CD4-positive, alpha-beta T cell (primary cell): ENCODE measurements around the gene GLYR1. TPM values are rescaled to one million over a fixed set of nuclear protein-coding genes. Genes with fewer than 3 reads are reported as not detected.

Experiments used
- ATAC-seq: fragments of 200-7000 bp; cut with Tn5 transposase; one replicate; pipeline ENCODE4 v1.10.0; 2022; ENCODE audit warnings: mild to moderate bottlenecking; ENCODE audit not compliant: poor library complexity
- CTCF ChIA-PET: fragments of 350-600 bp; sonication (Branson Sonifier 250); formaldehyde crosslinking; loops from one replicate; lab custom pipeline; 2021; ENCODE audit warnings: antibody characterized with exemption, inconsistent platforms; lab: Charles Lee
- POLR2A ChIA-PET: fragments of 350-600 bp; sonication (Branson Sonifier 250); formaldehyde crosslinking; loops from one replicate; lab custom pipeline; 2021; ENCODE audit warnings: antibody characterized with exemption, inconsistent platforms; lab: Charles Lee
- DNase-seq, 14 experiments: peaks; one replicate each; pipeline ENCODE4 v3.0.0-alpha.2; 2013 to 2020; ENCODE audit warnings: mixed read lengths in 2 of 14
- H3K27ac ChIP-seq, 2 donors: one replicate each; pipeline versions ENCODE4 v1.5.1 to v1.7.0; 2013; ENCODE audit warnings: low read length in 2 of 2, low read depth in 1 of 2, mild to moderate bottlenecking in 1 of 2
- H3K27me3 ChIP-seq, 2 experiments: 1 replicate in 1 of 2; 2 replicates in 1 of 2; pipeline versions ENCODE4 v1.6.1 to v1.7.0; 2013; ENCODE audit warnings: low read length in 2 of 2, control low read depth in 1 of 2, mild to moderate bottlenecking in 1 of 2, moderate library complexity in 1 of 2; ENCODE audit not compliant: insufficient read depth in 2 of 2, control insufficient read depth in 1 of 2
- H3K36me3 ChIP-seq: one replicate; pipeline ENCODE4 v1.6.1; 2013; ENCODE audit warnings: low read length, control low read depth; ENCODE audit not compliant: insufficient read depth
- H3K4me1 ChIP-seq: one replicate; pipeline ENCODE4 v1.6.1; 2013; ENCODE audit warnings: low read length, control low read depth; ENCODE audit not compliant: insufficient read depth
- H3K4me3 ChIP-seq: one replicate; pipeline ENCODE4 v1.5.1; 2013; ENCODE audit warnings: mild to moderate bottlenecking, low read length, moderate library complexity
- H3K9me3 ChIP-seq, 2 experiments: 1 replicate in 1 of 2; 2 replicates in 1 of 2; pipeline versions ENCODE4 v1.6.1 to v1.7.0; 2013; ENCODE audit warnings: low read length in 2 of 2, mild to moderate bottlenecking in 2 of 2, control low read depth in 1 of 2, moderate library complexity in 1 of 2; ENCODE audit not compliant: control insufficient read depth in 1 of 2, insufficient read depth in 1 of 2
- H3K27ac Mint-ChIP-seq: one replicate; pipeline ENCODE4 v1.8.0; 2020; ENCODE audit warnings: mixed read lengths
- H3K27me3 Mint-ChIP-seq: one replicate; pipeline ENCODE4 v1.8.0; 2021; ENCODE audit warnings: mixed read lengths
- H3K36me3 Mint-ChIP-seq: one replicate; pipeline ENCODE4 v1.8.0; 2021; ENCODE audit warnings: low read depth, mixed read lengths
- H3K4me1 Mint-ChIP-seq: one replicate; pipeline ENCODE4 v1.8.0; 2021; ENCODE audit warnings: low read depth, mixed read lengths
- H3K4me3 Mint-ChIP-seq: one replicate; pipeline ENCODE4 v1.8.0; 2020; ENCODE audit warnings: mild to moderate bottlenecking, mixed read lengths
- H3K9me3 Mint-ChIP-seq: one replicate; pipeline ENCODE4 v1.8.0; 2020; ENCODE audit warnings: mixed read lengths
- CTCF ChIP-seq: fragments of 200-600 bp; IDR thresholded peaks from one replicate; pipeline ENCODE4 v1.8.0; 2022; ENCODE audit warnings: antibody characterized with exemption, mild to moderate bottlenecking
- intact Hi-C, 2 experiments: fragments of 100-400 bp; cut with DNase I in 1 of 2; cut with micrococcal nuclease in 1 of 2; formaldehyde crosslinking; loops; one replicate each; pipeline versions ENCODE4 v1.15.1 to v1.9.0; 2023 to 2025; cut with DNase I, micrococcal nuclease
- total RNA-seq, 174 experiments: library from RNA in 2 of 174; stranded (reverse) in 2 of 174; gene quantifications; one replicate each; pipeline ENCODE4 v1.2.3 and lab custom pipeline; 2021 to 2026

Gene GLYR1
- total RNA-seq, 2 experiments from 2014 or later: 71.7 to 77.2 TPM

- peaks cover 85% of the 10 kb centered on the region for H3K36me3 Mint-ChIP-seq
- no peaks in the 10 kb centered on the region for H3K4me1 Mint-ChIP-seq
- POLR2A ChIA-PET: no interaction called here
- no peak for TF ChIP-seq CTCF
- CTCF ChIA-PET: no interaction called here
- no peaks in the 10 kb centered on the region for H3K27me3 ChIP-seq
- H3K27ac ChIP-seq: no peak overlapping the region
- intact Hi-C loops: no loop called here
- ATAC-seq: no peak
- no peaks in the 10 kb centered on the region for H3K9me3 Mint-ChIP-seq
- DNase-seq: no peak
- H3K4me1 ChIP-seq: no peaks in the 10 kb centered on the region
- no peak overlapping the region for H3K4me3 ChIP-seq
- no peak overlapping the region for H3K4me3 Mint-ChIP-seq
- no peaks in the 10 kb centered on the region for H3K27me3 Mint-ChIP-seq
- peaks cover 78% of the 10 kb centered on the region for H3K36me3 ChIP-seq
- no peak overlapping the region for H3K27ac Mint-ChIP-seq
- H3K9me3 ChIP-seq: peaks cover 0 to 4% of the 10 kb centered on the region in 2 experiments
Measured at GRCh38 chr16:4882633-4883285, 35.7 kb upstream of the GLYR1 start.

GRCh38 chr16:4882000-4882632 lies 35.0 kb upstream of the GLYR1 start:
- Histone ChIP-seq H3K36me3 (peaks cover 84% of the 10 kb centered on the region), H3K4me1 (no peaks in the 10 kb centered on the region), H3K27me3 (no peaks in the 10 kb centered on the region), H3K27ac (no peak overlapping the region), H3K4me3 (no peak overlapping the region), H3K9me3 (peaks cover 0 to 4% of the 10 kb centered on the region in 2 experiments)
- Mint-ChIP-seq H3K27ac (no peak overlapping the region), H3K9me3 (no peaks in the 10 kb centered on the region), H3K4me3 (no peak overlapping the region), H3K27me3 (no peaks in the 10 kb centered on the region), H3K36me3 (peaks cover 91% of the 10 kb centered on the region), H3K4me1 (no peaks in the 10 kb centered on the region)
- POLR2A ChIA-PET: no interaction called here
- intact Hi-C loops: no loop called here
- CTCF ChIA-PET: no interaction called here
- no peak for TF ChIP-seq CTCF
- DNase-seq (no peak), ATAC-seq (no peak)

GRCh38 chr16:4880006-4880580 lies 33.0 kb upstream of the GLYR1 start:
- no peak for TF ChIP-seq CTCF
- Histone ChIP-seq H3K4me1 (no peaks in the 10 kb centered on the region), H3K36me3 (peaks cover 90% of the 10 kb centered on the region), H3K9me3 (peaks cover 0 to 4% of the 10 kb centered on the region in 2 experiments), H3K27ac (no peak overlapping the region), H3K27me3 (no peaks in the 10 kb centered on the region), H3K4me3 (no peak overlapping the region)
- no peak for ATAC-seq
- H3K4me3 Mint-ChIP-seq: no peak overlapping the region
- H3K36me3 Mint-ChIP-seq: peaks cover 93% of the 10 kb centered on the region
- H3K9me3 Mint-ChIP-seq: no peaks in the 10 kb centered on the region
- no peak for DNase-seq
- ChIA-PET POLR2A (no interaction called here), CTCF (no interaction called here)
- no peaks in the 10 kb centered on the region for H3K4me1 Mint-ChIP-seq
- H3K27ac Mint-ChIP-seq: no peak overlapping the region
- no peaks in the 10 kb centered on the region for H3K27me3 Mint-ChIP-seq
- intact Hi-C loops: no loop called here
